A204.1 (cell line): Measurements from ENCODE around the gene HES6.
"Not testable (repeated sequence)": the region's sequence is repeated elsewhere in the genome, so short reads cannot be mapped to it uniquely, and the experiment has no call there.

ENCODE experiments used
- FAIRE-seq: peaks from 2 replicates; lab custom pipeline; 2012; peaks lifted over from hg19 to GRCh38; lab: Jason Lieb, UNC

Gene HES6

DNA sequence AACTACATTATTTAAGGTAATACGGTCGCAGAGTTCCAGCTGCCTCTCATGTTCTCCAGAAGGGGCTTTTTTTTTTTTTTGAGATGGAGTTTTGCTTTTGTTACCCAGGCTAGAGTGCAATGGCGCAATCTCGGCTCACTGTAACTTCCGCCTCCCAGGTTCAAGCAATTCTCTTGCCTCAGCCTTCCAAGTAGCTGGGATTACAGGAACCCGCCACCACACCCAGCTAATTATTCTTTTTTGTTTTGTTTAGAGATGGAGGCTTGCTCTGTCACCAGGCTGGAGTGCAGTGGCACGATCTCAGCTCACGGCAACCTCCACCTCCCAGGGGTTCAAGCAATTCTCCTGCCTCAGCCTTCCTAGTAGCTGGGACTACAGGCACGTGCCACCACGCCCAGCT is 33.6 kb upstream of the HES6 start:
- not testable (repeated sequence) for FAIRE-seq

DNA sequence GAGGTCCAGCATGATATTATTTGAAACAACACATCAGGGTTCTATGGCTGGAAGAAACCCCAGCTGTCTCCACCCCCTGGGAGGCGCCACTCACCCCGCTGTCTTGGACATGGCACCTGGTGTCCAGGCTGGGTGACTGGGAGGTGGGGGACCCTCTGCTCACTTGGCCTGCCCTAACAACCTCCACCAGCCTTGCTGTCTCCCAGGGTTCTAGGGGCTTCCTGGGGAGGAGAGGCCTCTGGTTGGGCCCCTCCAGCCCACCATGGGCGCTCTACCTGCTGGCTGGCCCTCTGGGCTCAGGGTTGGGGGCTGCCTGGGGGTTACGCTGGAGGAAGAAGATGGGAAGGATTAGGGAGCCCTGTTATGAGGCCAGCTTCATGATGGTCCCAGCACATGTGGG is 32.3 kb upstream of the HES6 start:
- FAIRE-seq: no peak

DNA sequence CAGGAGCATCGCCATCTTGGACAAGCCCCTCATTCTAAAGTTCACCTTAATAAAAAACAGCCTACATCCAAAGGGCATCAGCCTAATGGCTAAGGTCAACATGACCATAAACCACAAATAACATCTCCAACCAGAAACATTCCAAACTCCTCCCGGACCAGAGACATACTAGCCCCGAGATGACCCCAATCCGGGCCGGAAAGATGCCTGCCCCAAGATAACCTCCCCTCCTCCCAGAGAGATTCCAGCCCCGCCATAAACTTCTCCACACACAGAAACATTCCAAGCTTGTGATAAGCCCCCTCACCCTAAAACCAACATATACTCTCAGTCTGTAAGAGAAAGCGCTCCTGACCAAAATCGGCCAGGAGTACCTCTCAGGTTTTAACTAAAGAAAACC is 31.8 kb upstream of the HES6 start:
- not testable (repeated sequence) for FAIRE-seq

DNA sequence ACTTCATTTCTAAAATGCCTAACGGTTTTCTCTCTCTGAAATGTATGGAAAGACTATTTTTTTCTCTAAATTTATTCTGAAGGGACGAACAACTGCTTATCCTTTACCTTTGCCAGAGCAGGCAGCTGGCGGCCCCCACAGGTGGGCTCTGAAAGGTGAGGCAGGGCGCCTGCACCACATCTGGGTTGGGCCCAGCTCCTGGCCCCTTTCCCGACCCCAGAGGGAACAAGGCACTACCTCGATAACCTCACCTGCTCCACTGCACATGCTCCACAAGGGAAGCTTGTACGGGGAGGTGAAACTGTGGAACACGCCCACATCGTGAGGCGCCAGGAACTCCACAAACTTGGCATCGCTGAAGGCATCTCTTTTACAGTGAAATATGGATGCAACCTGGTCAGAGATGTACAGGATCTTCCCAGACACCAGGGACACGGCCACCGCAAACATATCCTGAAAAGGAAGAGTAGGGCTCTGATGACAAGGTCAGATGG is 31.3 kb upstream of the HES6 start:
- no peak for FAIRE-seq

DNA sequence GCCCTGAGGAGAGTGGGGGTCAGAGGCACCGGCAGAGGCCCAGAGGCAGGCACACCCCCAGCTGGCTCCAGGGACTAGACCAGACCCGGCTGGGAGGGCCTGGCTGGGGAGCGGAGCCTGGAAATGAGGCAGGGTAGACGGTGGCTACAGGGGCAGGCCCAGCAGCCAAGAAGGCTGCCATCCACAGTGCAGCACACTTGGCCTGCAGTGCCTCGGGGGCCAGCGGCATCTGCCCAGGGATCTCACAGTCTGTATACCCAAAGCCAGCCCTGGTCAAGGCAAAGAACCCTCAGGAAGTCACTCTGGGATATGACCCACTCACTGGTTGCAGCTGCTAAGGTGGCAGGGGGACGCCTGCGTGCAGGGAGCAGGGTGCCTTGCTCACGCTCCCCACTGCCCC is 30.8 kb upstream of the HES6 start:
- no peak for FAIRE-seq

DNA sequence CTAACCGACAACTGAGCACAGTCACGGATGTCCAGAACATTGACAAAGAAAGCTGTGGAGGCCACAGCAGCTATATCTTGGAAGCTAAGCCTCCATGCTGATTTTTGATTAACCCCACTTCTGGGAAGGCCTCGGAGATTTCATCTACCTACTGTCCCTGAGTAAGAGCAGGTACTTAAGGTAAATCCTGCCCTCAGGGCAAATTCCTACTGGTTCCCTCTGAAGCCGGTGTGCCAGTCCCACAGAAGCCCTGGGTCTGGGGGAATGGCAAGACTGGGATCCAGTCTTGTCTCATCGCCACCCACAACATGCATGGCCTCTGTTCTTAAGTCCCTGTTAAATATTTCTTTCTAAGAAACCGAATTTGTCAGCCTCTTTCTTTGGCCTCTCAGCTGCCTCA is 29.9 kb upstream of the HES6 start:
- no peak for FAIRE-seq

DNA sequence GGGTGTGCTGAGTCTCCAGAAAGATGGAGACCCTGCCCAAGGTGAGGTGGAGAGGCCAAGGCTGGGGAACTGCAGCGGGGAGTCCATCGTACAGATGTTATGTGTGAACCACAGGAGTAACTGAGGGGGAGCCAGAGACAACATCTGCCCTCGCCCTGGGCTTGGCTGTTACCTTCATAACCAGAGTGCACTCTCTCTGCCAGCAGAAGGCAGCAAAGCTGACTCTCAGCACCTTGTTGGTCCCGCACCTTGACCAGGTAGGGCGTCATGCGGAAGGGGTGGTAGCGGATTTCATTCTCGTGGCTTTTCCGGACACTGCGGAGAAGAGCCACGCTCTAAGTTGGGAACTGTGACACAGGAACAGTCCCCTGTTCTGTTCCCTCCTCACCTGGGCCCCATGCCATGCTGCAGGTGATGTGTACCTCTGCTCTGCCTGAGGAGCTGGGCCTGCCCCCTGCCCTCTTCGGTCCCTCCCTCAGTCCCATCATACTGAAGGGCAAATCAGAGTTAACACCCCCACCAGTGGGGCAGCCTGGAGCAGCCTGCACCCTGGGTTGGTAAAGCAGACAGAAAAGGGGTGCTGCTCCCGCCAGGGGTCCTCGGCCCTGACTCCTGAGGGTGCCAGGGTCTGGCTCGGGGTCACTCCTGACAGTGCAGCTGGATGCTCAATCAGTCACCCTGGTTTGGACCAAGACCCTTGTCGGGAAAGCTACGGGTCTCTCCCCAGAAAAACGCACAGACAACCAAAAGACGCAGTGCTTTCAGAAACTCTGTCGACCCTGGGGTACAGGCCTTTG is 28.2 kb upstream of the HES6 start:
- no peak for FAIRE-seq

DNA sequence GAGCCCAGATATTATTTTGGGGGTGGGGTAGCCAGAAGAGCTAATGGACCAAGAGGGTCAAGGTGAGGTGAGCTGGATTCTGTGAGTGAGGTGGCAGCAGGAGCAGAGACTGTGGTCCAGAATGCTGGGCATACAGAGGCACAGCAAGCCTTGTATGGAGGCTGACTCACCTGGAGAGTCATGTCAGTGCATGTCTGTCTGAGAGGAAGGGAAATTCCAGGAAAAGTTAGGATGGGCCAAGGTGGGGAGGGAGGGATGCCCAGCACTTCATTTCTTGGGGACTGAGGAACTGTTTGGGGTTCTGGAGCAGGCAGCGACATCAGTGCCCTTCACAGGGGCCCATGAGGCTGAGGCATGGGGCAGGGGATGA is 27.5 kb upstream of the HES6 start:
- no peak for FAIRE-seq

DNA sequence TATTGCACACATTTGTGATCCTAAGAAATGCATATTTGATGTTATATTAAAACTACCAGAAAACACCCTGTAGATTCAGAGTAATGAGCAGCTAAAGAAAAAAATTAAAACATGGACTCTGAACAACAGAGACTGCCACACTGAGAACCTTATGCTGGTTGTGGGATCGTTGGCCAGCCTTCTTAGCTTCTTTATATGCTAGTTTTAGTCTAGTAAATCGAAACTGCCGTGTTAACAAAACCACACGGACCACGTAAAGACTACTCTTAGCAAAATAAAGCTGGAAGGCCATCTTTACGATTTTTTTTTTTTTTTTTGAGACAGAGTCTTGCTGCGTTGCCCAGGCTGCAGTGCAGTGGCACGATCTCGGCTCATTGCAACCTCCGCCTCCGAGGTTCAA is 25.8 kb upstream of the HES6 start:
- no peak for FAIRE-seq

DNA sequence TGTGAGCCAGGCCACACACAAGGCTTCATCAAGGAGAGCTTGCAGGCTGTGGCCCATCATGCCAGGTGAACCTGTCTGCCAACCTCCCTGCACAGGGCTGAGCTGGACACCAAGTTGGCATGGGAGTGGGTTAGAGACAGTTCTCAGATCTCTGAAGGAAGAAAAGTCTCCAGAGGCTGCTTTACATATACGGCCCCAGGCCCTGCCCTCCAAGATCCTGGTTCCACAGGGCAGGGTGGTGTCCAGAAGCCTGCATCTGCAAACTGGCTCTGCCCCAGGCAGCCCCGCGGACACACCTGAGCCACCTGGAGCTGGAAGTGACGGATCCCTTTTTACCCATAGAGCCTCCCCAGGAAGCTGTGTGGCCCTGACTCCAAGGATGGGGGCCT is 24.2 kb upstream of the HES6 start:
- no peak for FAIRE-seq

DNA sequence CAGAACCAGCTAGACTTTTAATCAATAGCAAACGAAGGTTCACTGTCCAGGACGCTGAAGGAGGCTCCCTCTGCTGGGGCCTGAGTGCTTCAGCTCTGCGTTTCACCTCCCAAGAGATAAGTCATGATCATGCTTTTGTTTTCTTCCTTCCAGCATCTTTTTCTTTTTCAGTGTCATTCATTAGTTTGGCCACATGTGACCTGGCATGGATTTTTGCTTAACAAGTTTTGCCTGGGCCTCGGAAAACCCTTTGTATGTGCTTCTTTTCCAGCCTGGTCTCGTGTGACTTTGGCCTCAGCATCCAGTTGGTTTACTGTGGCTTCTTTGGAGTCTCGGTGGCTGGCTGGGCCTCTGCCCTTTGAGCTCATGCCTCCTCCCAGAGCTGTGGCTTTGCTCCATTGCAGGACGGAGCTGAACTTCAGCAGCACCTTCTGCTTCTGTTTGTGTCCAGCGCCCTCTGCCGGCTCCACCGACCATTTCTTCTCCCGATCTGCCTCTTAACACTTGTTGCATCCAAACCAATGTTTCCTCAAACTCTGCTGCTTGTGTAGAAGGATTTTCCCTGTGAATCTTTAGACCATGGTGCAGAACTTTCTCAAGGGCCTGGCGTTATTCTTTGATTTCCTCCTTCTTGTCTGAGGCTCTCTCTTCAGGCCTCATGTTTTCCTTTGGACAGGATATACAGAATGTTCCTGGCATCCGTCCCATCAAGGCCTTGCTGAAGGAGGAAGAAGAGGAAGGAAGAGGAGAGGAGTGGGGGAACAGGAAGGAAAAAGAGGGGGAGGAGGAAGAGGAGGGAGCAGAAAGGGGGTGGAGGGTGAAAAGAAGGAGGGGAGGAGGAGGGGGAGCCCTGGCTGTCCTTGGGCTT is 23.6 kb upstream of the HES6 start:
- FAIRE-seq: peak; percentile 82

DNA sequence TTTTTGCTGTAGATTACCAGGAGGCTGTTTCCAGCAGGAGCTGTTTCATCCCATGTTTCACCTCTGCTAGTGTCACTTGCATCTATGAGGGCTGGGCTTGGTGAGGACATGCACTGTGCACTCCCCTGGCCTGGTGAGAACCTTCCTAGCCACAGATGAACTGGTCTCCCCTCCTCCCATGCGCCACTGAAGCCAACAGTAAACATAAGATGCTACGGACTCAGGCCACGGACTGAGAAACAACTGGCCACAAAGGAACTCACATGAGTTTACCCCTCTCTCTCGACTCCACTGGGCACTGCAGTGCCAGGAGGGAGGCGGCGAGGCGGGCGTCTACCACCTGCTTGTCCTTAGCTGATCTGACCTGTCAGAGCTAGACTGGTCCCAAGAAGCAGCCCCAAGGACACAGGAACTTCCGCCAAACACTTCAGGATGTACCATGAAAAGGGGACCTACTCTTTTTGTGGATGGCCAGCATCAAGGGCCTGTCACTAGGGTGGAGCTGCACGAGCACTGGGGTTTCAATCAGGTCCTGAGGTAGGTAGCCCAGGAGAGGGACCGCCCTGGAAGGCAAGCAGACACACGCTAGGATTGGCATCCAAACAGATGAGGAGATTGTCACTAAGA is 22.8 kb upstream of the HES6 start:
- FAIRE-seq: no peak

DNA sequence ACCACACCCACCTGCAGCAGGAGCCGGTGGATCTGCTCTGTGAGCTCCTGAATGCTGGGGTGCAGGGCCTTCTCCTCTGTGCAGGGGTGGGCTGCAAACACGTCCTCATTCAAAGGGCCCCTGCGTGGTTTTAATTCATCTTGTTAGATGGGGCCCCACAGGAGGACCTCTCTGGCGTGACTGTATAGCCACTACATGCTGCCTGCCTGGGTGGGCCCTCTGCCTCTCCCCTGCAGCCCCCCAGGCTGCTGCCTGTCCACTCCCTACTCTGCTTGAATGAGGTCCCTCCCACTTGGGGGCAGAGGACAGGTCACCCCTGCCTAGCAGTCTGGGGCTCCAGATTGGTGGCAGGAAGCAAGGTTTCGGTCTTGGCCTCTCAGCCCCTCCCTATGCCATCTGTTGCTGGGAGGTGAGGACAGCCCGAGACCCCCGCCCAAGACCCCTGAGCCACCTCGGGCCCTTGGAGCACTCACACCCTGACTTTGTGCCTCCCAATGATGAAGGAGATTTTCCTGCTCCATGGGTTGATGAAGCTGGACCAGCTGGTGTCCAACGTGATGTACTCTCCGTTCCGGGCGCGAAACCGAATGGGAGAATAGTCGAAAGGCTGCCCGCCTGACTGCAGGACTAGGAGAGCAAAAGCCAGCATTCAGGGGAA is 22.0 kb upstream of the HES6 start:
- no peak for FAIRE-seq

DNA sequence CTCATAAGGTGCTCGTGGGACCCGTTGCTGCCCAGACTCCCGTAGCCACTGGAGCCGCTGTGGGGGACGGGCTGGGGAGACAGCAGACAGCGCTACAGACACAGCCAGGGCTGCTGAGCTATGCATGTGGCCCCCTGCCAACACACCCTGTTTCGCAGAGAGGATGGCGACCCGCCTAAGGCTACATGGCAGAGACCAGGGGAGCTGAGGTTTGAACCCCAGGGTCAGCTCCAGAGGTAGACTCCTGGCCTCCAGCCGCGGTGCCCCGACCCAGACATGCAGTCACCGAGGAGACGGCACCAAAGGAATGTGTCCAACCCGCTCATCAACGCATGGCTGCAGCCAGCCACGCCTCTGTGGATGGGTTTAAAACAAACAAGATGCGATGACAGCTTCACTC is 21.0 kb upstream of the HES6 start:
- no peak for FAIRE-seq

DNA sequence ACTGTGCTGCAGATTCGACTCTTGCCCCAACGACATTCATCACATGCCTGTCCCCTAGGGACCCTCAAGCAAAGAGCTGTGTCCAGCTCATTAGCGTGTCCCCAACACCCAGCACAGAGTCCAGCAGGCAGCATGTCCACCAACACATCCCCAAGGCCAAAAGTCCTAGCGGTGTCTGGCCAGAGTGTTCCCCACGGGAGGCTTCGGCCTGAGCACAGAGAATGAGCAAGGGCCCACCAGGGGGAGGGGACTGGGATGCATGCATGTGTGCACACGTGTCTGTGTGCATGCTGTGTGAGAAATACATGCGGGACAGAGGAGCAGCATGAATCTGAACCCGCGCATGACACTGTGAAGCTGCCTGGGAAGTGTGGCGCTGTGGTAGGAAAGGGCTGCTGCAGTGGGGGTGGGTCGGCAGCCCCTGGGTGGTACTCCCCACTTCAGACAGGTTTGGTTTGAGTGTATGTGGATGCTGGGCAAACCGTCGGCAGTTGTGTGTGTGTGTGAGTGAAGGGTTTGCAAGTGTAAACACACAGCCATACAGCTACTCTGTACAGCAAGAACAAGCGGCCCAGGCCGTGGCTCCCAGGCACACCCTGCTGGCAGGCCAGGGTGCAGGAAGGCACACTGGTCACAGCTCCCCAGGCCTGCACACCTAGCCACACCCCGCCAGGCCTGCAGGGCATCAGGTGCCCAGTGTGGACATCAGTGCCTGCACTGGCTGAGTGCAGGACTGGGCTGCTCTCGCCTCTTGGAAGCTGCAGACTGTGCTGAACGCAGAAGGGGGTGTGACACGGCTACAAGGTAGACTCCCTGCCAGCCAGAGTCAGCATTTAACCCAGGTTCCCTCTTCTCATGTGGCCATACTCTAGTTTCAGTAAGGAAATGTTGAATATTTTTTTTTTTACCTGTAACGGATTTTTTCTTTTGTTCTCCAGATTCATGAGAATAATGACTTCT is 19.5 kb upstream of the HES6 start:
- FAIRE-seq: no peak

DNA sequence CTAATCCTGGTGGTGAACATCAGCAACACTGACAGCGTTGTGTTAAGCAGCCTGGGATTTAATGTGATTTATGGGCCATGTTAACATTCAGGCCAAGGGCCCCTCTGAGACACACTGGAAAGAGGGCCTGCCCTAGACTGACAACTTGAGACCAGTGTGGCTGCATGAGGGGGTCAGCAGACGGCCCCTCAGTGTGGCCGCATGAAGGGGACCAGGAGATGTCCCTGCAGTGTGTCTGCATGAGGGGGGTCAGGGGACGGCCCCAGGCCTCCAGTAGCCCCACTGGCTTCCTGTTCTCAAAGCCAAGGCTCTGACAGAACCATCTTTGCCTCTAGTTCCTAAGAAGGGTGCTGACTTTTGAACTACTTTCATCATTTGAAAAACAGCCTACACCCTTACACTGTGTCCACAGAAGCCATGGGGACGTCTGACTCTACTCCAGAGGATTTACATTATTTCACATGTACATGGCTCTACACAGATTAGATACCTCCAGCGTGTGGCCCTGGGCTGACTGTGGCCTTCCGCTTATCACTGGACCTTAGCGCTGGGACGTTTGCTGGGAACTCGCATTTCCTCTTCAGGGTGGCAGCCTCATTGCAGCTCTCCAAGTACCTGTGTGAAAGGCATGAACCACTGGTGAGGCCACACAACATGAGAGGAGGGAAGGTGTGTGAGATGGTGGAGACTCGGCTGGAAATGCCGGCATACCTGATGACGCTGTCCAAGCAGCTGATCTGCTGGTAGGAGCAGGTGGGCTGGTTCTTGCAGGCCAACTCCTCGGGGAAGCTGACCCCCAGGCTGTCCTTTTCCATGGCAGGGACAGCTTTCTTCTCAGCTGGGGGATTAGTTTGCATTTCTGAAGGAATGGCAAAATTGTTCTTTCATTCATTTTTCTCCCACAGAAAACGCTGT is 18.2 kb upstream of the HES6 start:
- FAIRE-seq: no peak

DNA sequence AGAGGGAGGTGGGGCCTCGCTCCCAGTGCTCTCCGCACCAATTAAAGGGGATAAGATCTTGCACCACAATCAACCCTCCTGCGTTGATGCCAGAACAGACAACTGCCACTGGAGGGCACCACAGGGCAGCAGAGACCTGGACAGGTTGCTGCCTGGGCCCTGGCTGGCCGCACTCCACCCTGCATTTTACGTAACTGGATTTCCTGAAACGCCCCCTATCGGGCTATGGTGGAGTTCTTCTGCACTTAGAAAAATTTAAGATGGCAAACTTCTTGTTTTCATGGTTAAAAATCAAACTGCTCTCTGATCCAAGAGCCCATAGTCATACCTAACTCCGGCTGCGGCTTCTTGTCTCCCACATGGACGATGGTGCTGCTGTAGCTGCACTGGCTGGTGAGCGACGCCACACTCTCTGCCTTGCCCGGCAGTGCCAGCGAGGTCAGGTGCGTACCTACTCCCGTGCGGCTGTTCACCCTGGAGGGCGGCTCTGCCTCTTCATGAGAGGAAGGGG is 16.8 kb upstream of the HES6 start:
- peak; percentile 54 for FAIRE-seq

DNA sequence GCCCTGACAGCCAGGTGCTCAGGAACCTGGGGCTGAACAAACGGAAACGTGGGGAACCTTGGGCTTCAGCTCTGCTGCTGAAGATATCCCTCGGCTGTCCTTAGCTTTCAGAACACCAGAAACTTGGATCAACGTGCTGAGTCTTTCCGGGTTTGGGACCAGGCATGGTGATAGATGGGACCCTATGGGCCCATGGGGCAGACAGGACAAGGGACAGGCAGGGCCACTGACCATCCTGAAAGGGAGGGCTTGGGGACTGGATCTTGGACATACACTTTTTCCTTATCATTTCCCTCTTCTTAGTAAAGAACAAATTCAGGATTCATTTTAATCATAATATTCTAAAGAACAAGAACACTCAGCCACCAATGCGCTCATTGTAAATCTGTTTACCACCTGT is 16.3 kb upstream of the HES6 start:
- FAIRE-seq: no peak

DNA sequence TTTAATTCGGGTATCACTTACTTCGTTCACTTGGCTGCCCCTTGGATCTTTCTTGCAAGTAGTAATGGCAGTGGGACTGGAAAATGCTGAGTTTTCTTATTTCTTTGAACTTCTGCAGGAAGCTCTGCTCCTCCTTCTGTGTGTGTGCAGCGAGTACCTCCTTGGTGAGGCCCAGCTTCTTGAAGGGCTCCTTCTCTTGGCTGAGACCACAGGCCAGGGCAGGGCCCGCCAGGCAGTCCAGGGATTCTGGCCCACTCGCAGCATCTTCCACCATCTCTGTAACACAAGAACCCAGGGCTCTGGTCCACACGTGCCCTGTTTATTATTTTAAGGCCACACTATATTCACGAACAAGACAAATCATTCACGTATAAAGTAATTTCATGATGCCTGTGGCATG is 15.8 kb upstream of the HES6 start:
- FAIRE-seq: no peak

DNA sequence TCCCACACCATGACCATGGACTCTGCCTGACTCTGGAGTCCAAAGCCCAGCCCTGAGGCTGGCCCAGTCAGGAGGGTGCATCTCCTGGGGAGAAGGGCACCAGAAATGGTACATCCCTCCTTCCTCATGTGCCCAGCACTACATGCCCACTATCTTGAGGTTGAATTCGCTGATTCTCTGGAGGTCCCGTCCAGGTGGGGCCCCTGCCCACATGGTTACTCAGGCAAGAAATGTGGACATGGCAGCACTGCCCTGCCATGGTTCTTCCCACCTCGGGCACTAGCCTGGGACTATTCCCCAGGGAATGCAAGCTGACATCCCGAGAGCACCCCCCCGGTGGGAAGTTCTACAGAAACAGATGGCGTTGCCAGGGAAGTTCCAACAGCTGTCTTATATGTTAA is 15.3 kb upstream of the HES6 start:
- no peak for FAIRE-seq
